Smooth muscle cell (in vitro differentiated cells): Measurements from ENCODE around the gene LAMC2. TPM values are rescaled to one million over a fixed set of nuclear protein-coding genes. Genes with fewer than 3 reads are reported as not detected.
"Not testable (repeated sequence)": the region's sequence is repeated elsewhere in the genome, so short reads cannot be mapped to it uniquely, and the experiment has no call there.

Experiments
- DNase-seq: peaks from one replicate; lab custom pipeline; 2025; ENCODE audit not compliant: unreplicated experiment; lab: John Stamatoyannopoulos, UW
- H2AFZ ChIP-seq: fragments of 200-600 bp; sonication (generic); 2 replicates; pipeline ENCODE4 v1.6.0; 2016; ENCODE audit warnings: antibody characterized with exemption, low read depth, mild to moderate bottlenecking
- H3F3A ChIP-seq: fragments of 200-600 bp; sonication (generic); 2 replicates; pipeline ENCODE4 v1.6.0; 2017; ENCODE audit warnings: antibody characterized with exemption, low read depth
- H3K27ac ChIP-seq: fragments of 200-600 bp; sonication (generic); 2 replicates; pipeline ENCODE4 v1.5.1; 2016; ENCODE audit warnings: low read depth, mild to moderate bottlenecking
- H3K27me3 ChIP-seq: fragments of 200-600 bp; sonication (generic); 2 replicates; pipeline ENCODE4 v1.6.1; 2016; ENCODE audit warnings: low read depth, mild to moderate bottlenecking
- H3K36me3 ChIP-seq: fragments of 200-600 bp; sonication (generic); 2 replicates; pipeline ENCODE4 v1.5.1; 2016; ENCODE audit warnings: low read depth
- H3K4me1 ChIP-seq: fragments of 200-600 bp; sonication (generic); 2 replicates; pipeline ENCODE4 v1.5.1; 2016; ENCODE audit warnings: low read depth
- H3K4me2 ChIP-seq: fragments of 200-600 bp; sonication (generic); 2 replicates; pipeline ENCODE4 v1.6.0; 2016; ENCODE audit warnings: mild to moderate bottlenecking
- H3K4me3 ChIP-seq: fragments of 200-600 bp; sonication (generic); 2 replicates; pipeline ENCODE4 v1.5.1; 2016; ENCODE audit warnings: mild to moderate bottlenecking
- H3K79me2 ChIP-seq: fragments of 200-600 bp; sonication (generic); 2 replicates; pipeline ENCODE4 v1.6.0; 2016; ENCODE audit warnings: low read depth, mild to moderate bottlenecking
- H3K9ac ChIP-seq: fragments of 200-600 bp; sonication (generic); 2 replicates; pipeline ENCODE4 v1.6.0; 2016; ENCODE audit warnings: low read depth
- H3K9me3 ChIP-seq: fragments of 200-600 bp; sonication (generic); replicated peaks from 2 replicates; pipeline ENCODE4 v1.5.1; 2016; ENCODE audit warnings: low read depth
- H4K20me1 ChIP-seq: fragments of 200-600 bp; sonication (generic); 2 replicates; pipeline ENCODE4 v1.6.0; 2016; ENCODE audit warnings: low read depth
- WGBS: methylation state at CpG from one replicate; pipeline ENCODE4 v1.1.7; 2016; ENCODE audit warnings: low lambda C conversion rate; 5-methylcytosine and 5-hydroxymethylcytosine counted together
- polyA plus RNA-seq: library from polyadenylated mRNA; unstranded; fragments of >200 nt; fragmentation: Nextera tagmentation; extraction: Ambion mirVana; gene quantifications from 2 replicates; pipeline ENCODE4 v1.2.1, GENCODE V29; 2016
- total RNA-seq: library from RNA; depleted of rRNA; stranded (reverse); fragments of >200 nt; gene quantifications from 2 replicates; pipeline ENCODE4 v1.2.3, GENCODE V29; 2014
- TF ChIP-seq, protein P1 (sequence below): fragments of 200-600 bp; sonication (generic); IDR thresholded peaks from 2 replicates; pipeline ENCODE4 v1.5.1; 2017; ENCODE audit warnings: borderline replicate concordance, mild to moderate bottlenecking, antibody characterized with exemption; ENCODE audit not compliant: insufficient read depth, poor library complexity, severe bottlenecking

LAMC2 gene
- total and polyA plus RNA-seq, 2 experiments from 2014 or later, result 35.1 to 120 TPM

DNA sequence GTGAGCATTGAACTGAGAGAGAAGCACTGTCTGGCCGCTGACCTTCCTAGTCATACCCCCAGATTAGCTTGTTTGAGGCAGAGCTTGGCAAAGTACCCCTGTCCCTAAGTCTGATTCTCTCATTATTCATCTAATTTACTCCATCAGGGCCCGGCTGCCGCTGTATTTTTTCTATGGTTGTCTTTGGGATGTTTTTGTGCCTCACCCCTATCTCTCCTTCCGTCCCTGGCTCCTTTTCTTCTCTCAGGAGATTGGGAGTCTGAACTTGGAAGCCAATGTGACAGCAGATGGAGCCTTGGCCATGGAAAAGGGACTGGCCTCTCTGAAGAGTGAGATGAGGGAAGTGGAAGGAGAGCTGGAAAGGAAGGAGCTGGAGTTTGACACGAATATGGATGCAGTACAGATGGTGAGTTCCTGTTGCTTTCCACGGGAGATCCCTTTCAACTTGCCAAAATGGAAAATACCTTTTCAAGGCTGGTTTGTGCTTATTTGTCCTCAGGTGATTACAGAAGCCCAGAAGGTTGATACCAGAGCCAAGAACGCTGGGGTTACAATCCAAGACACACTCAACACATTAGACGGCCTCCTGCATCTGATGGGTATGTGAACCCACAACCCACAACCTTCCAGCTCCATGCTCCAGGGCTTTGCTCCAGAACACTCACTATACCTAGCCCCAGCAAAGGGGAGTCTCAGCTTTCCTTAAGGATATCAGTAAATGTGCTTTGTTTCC is 53.9 kb downstream of the LAMC2 start:
- Histone ChIP-seq H3F3A (peaks cover 11% of the 10 kb centered on the region), H3K27ac (no peak overlapping the region), H2AFZ (no peak overlapping the region), H3K4me3 (no peak overlapping the region), H3K9ac (no peak overlapping the region), H3K79me2 (no peaks in the 10 kb centered on the region), H3K4me2 (no peak overlapping the region), H3K9me3 (no peaks in the 10 kb centered on the region), H3K4me1 (peaks cover 14% of the 10 kb centered on the region), H3K36me3 (no peaks in the 10 kb centered on the region), H3K27me3 (no peaks in the 10 kb centered on the region), H4K20me1 (no peaks in the 10 kb centered on the region)
- WGBS, result 95% methylated on average over 8 of the region's 8 CpGs
- TF ChIP-seq, protein P1, sequence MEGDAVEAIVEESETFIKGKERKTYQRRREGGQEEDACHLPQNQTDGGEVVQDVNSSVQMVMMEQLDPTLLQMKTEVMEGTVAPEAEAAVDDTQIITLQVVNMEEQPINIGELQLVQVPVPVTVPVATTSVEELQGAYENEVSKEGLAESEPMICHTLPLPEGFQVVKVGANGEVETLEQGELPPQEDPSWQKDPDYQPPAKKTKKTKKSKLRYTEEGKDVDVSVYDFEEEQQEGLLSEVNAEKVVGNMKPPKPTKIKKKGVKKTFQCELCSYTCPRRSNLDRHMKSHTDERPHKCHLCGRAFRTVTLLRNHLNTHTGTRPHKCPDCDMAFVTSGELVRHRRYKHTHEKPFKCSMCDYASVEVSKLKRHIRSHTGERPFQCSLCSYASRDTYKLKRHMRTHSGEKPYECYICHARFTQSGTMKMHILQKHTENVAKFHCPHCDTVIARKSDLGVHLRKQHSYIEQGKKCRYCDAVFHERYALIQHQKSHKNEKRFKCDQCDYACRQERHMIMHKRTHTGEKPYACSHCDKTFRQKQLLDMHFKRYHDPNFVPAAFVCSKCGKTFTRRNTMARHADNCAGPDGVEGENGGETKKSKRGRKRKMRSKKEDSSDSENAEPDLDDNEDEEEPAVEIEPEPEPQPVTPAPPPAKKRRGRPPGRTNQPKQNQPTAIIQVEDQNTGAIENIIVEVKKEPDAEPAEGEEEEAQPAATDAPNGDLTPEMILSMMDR, result no peak
- no peak for DNase-seq

DNA sequence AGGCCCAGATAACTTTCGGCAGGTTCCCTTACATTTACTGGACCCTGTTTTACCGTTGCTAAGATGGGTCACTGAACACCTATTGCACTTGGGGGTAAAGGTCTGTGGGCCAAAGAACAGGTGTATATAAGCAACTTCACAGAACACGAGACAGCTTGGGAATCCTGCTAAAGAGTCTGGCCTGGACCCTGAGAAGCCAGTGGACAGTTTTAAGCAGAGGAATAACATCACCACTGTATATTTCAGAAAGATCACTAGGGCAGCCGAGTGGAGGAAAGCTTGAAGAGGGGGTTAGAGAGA is 54.4 kb downstream of the LAMC2 start:
- WGBS, result 96% methylated on average over 4 of the region's 4 CpGs
- TF ChIP-seq, protein P1, result no peak
- Histone ChIP-seq H3K9ac (no peak overlapping the region), H3K4me1 (peaks cover 10% of the 10 kb centered on the region), H3K4me2 (no peak overlapping the region), H3K79me2 (no peaks in the 10 kb centered on the region), H3K4me3 (no peak overlapping the region), H3K36me3 (no peaks in the 10 kb centered on the region), H4K20me1 (no peaks in the 10 kb centered on the region), H3F3A (peaks cover 6% of the 10 kb centered on the region), H2AFZ (no peak overlapping the region), H3K27me3 (no peaks in the 10 kb centered on the region), H3K27ac (no peak overlapping the region), H3K9me3 (no peaks in the 10 kb centered on the region)
- no peak for DNase-seq

DNA sequence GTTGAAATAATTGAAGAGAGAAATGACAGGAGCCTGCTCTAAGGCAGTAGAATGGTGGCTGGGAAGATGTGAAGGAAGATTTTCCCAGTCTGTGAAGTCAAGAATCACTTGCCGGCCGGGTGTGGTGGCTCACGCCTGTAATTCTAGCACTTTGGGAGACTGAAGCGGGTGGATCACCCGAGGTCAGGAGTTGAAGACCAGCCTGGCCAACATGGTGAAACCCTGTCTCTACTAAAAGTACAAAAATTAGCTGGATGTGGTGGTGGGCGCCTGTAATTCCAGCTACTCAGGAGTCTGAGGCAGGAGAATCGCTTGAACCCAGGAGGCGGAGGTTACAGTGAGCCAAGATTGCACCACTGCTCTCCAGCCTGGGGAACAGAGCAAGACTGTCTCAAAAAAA is 54.8 kb downstream of the LAMC2 start:
- not testable (repeated sequence) for H3K27me3 ChIP-seq, H3K4me3 ChIP-seq, H3K9ac ChIP-seq, H3K36me3 ChIP-seq, H3K79me2 ChIP-seq, H3K4me1 ChIP-seq, H3K27ac ChIP-seq, H2AFZ ChIP-seq, H3K4me2 ChIP-seq, H4K20me1 ChIP-seq, DNase-seq, H3F3A ChIP-seq, H3K9me3 ChIP-seq
- WGBS, result 94% methylated on average over 8 of the region's 8 CpGs

DNA sequence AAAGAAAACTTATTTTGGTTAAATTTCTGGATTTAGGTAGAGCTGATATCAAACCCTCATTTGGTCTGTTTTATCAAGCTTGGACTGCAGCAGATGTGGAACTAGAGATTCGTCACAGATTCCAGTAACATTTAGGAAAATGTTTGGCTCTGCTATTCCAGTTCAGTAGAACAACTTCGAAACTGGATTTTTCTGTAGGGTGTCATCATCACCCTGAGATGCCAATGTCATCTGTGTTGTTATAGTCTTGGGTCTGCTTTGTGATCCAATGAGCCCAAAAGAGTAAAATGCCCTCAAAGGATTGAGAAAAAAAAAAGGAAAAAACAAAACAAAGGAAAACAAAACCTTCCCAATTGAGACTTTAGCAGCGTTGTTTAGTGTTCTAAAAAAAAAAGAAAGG is 55.4 kb downstream of the LAMC2 start:
- Histone ChIP-seq H4K20me1 (no peaks in the 10 kb centered on the region), H3K79me2 (no peaks in the 10 kb centered on the region), H3F3A (no peaks in the 10 kb centered on the region), H3K9me3 (no peaks in the 10 kb centered on the region), H3K4me1 (peaks cover 4% of the 10 kb centered on the region), H3K4me2 (no peak overlapping the region), H2AFZ (no peak overlapping the region), H3K4me3 (no peak overlapping the region), H3K9ac (no peak overlapping the region), H3K36me3 (no peaks in the 10 kb centered on the region), H3K27ac (no peak overlapping the region), H3K27me3 (no peaks in the 10 kb centered on the region)
- TF ChIP-seq, protein P1, result no peak
- DNase-seq, result no peak
- WGBS, result 76% methylated on average over 3 of the region's 3 CpGs
